IPS-20b (cell line): ENCODE data around the gene ARMC9.
"Not testable (repeated sequence)": the region's sequence is repeated elsewhere in the genome, so short reads cannot be mapped to it uniquely, and the experiment has no call there.

ENCODE experiments used
- H3K27ac ChIP-seq: one replicate; pipeline ENCODE4 v1.5.1; 2013; ENCODE audit warnings: low read length
- H3K27me3 ChIP-seq: 2 replicates; pipeline ENCODE4 v1.6.1; 2013; ENCODE audit warnings: mild to moderate bottlenecking, low read length, inconsistent platforms; ENCODE audit not compliant: insufficient read depth
- H3K36me3 ChIP-seq: 2 replicates; pipeline ENCODE4 v1.6.1; 2013; ENCODE audit warnings: low read depth, mild to moderate bottlenecking, inconsistent platforms, low read length, moderate library complexity; ENCODE audit not compliant: insufficient read depth
- H3K4me1 ChIP-seq: 2 replicates; pipeline ENCODE4 v1.6.1; 2013; ENCODE audit warnings: mild to moderate bottlenecking, control low read depth, inconsistent platforms, low read length, moderate library complexity; ENCODE audit not compliant: insufficient read depth
- H3K4me3 ChIP-seq: 2 replicates; pipeline ENCODE4 v1.5.1; 2013; ENCODE audit warnings: mild to moderate bottlenecking, low read length, inconsistent platforms
- H3K9ac ChIP-seq: 2 replicates; pipeline ENCODE4 v1.6.1; 2013; ENCODE audit warnings: low read depth, mild to moderate bottlenecking, inconsistent platforms, low read length, moderate library complexity
- H3K9me3 ChIP-seq: 2 replicates; pipeline ENCODE4 v1.6.1; 2013; ENCODE audit warnings: mild to moderate bottlenecking, low read depth, low read length, inconsistent platforms; ENCODE audit not compliant: insufficient read depth

Gene ARMC9

GRCh38 chr2:231168460-231169139 is 29.8 kb upstream of the ARMC9 start:
- Histone ChIP-seq H3K27me3 (no peaks in the 10 kb centered on the region), H3K27ac (no peak overlapping the region), H3K9me3 (no peaks in the 10 kb centered on the region), H3K36me3 (peaks cover 93% of the 10 kb centered on the region), H3K4me1 (peaks cover 6% of the 10 kb centered on the region; the same call in 1 of the 2 replicates), H3K9ac (no peak overlapping the region), H3K4me3 (no peak overlapping the region)

- Histone ChIP-seq H3K4me3 (no peak overlapping the region), H3K27ac (no peak overlapping the region), H3K27me3 (no peaks in the 10 kb centered on the region), H3K9me3 (no peaks in the 10 kb centered on the region), H3K36me3 (peaks cover 93% of the 10 kb centered on the region), H3K9ac (no peak overlapping the region), H3K4me1 (no peaks in the 10 kb centered on the region)
Observed at GRCh38 chr2:231169488-231169887, 28.9 kb upstream of the ARMC9 start.

GRCh38 chr2:231170055-231170454 is 28.4 kb upstream of the ARMC9 start:
- Histone ChIP-seq H3K4me3 (no peak overlapping the region), H3K4me1 (no peaks in the 10 kb centered on the region), H3K27ac (no peak overlapping the region), H3K27me3 (no peaks in the 10 kb centered on the region), H3K9me3 (no peaks in the 10 kb centered on the region), H3K9ac (no peak overlapping the region), H3K36me3 (peaks cover 92% of the 10 kb centered on the region)

GRCh38 chr2:231172025-231172424 is 26.4 kb upstream of the ARMC9 start:
- Histone ChIP-seq H3K9ac (no peak overlapping the region), H3K4me1 (no peaks in the 10 kb centered on the region), H3K36me3 (peaks cover 76% of the 10 kb centered on the region), H3K27ac (no peak overlapping the region), H3K9me3 (no peaks in the 10 kb centered on the region), H3K27me3 (no peaks in the 10 kb centered on the region), H3K4me3 (no peak overlapping the region)

GRCh38 chr2:231174211-231174651 is 24.2 kb upstream of the ARMC9 start:
- H3K36me3 ChIP-seq, result peaks cover 54% of the 10 kb centered on the region

GRCh38 chr2:231176066-231176465 is 22.4 kb upstream of the ARMC9 start:
- no peak overlapping the region for H3K9ac ChIP-seq
- H3K4me1 ChIP-seq, result peaks cover 9% of the 10 kb centered on the region
- peaks cover 38% of the 10 kb centered on the region for H3K36me3 ChIP-seq
- H3K4me3 ChIP-seq, result no peak overlapping the region
- no peaks in the 10 kb centered on the region for H3K9me3 ChIP-seq
- no peaks in the 10 kb centered on the region for H3K27me3 ChIP-seq
- no peak overlapping the region for H3K27ac ChIP-seq

More at GRCh38 chr2:231174211-231174651, 24.2 kb upstream of the ARMC9 start:
- Histone ChIP-seq H3K27ac (no peak overlapping the region), H3K9me3 (no peaks in the 10 kb centered on the region), H3K4me3 (no peak overlapping the region), H3K4me1 (no peaks in the 10 kb centered on the region), H3K9ac (no peak overlapping the region), H3K27me3 (no peaks in the 10 kb centered on the region)

GRCh38 chr2:231177156-231178025 is 21.0 kb upstream of the ARMC9 start:
- Histone ChIP-seq H3K27ac (no peak overlapping the region), H3K4me1 (peaks cover 9% of the 10 kb centered on the region), H3K27me3 (no peaks in the 10 kb centered on the region), H3K4me3 (no peak overlapping the region), H3K9me3 (no peaks in the 10 kb centered on the region), H3K9ac (no peak overlapping the region), H3K36me3 (peaks cover 25% of the 10 kb centered on the region)

- not testable (repeated sequence) for H3K27ac ChIP-seq, H3K4me1 ChIP-seq, H3K4me3 ChIP-seq, H3K9me3 ChIP-seq, H3K27me3 ChIP-seq, H3K9ac ChIP-seq
- H3K36me3 ChIP-seq, result peaks cover 14% of the 10 kb centered on the region
Observed at GRCh38 chr2:231178805-231179204, 19.6 kb upstream of the ARMC9 start.

- no peaks in the 10 kb centered on the region for H3K27me3 ChIP-seq
- no peak overlapping the region for H3K9ac ChIP-seq
- H3K27ac ChIP-seq, result no peak overlapping the region
- no peaks in the 10 kb centered on the region for H3K36me3 ChIP-seq
- H3K4me3 ChIP-seq, result no peak overlapping the region
- no peaks in the 10 kb centered on the region for H3K9me3 ChIP-seq
- H3K4me1 ChIP-seq, result peaks cover 9% of the 10 kb centered on the region
Observed at GRCh38 chr2:231181860-231182512, 16.4 kb upstream of the ARMC9 start.

GRCh38 chr2:231182513-231182899 is 15.9 kb upstream of the ARMC9 start:
- H3K9ac ChIP-seq, result no peak overlapping the region
- H3K4me3 ChIP-seq, result no peak overlapping the region
- no peaks in the 10 kb centered on the region for H3K36me3 ChIP-seq
- H3K27me3 ChIP-seq, result no peaks in the 10 kb centered on the region
- no peak overlapping the region for H3K27ac ChIP-seq
- H3K9me3 ChIP-seq, result no peaks in the 10 kb centered on the region
- H3K4me1 ChIP-seq, result peaks cover 9% of the 10 kb centered on the region

- Histone ChIP-seq H3K9me3 (no peaks in the 10 kb centered on the region), H3K9ac (no peak overlapping the region), H3K4me3 (no peak overlapping the region), H3K36me3 (no peaks in the 10 kb centered on the region), H3K27me3 (no peaks in the 10 kb centered on the region), H3K4me1 (peaks cover 9% of the 10 kb centered on the region), H3K27ac (no peak overlapping the region)
Observed at GRCh38 chr2:231183851-231184250, 14.6 kb upstream of the ARMC9 start.
